Measurements from ENCODE around the gene PSME1. TPM values are rescaled to one million over a fixed set of nuclear protein-coding genes. Genes with fewer than 3 reads are reported as not detected.

PSME1 gene
- total and polyA plus RNA-seq, 2 of the 13 experiments (the other 11 are each of a cell fraction or from before 2014, with no cell fraction given): 159 to 608 TPM

DNA sequence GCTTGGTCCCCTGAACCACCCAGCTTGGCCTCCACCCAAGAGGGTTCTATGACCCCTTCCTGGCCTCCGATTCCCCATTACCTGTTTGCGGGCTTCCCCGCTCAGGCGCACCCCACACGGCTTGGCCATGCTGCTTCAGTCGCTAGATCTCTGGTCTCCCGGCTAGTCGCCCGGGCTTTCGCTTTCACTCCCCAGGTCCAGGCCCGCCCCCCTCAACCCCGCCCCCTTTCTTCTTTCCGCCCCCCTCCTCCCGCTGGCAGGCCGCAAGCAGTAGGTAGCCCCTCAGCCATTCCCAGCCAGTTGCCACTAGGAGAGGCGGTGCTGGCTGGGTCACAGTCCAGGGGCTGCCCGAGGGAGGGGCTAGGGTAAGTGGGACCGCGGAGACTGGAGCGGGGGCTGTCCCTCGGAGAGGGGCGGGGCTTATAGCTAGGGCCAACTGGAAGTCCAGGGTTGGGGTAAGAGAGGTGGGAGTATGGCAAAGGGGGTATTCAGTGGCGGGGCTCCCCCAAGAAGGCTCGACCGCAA is 10.5 kb downstream of the PSME1 start, which contains the start of gene PSME2 (continued):
- TF ChIP-seq, protein P1, sequence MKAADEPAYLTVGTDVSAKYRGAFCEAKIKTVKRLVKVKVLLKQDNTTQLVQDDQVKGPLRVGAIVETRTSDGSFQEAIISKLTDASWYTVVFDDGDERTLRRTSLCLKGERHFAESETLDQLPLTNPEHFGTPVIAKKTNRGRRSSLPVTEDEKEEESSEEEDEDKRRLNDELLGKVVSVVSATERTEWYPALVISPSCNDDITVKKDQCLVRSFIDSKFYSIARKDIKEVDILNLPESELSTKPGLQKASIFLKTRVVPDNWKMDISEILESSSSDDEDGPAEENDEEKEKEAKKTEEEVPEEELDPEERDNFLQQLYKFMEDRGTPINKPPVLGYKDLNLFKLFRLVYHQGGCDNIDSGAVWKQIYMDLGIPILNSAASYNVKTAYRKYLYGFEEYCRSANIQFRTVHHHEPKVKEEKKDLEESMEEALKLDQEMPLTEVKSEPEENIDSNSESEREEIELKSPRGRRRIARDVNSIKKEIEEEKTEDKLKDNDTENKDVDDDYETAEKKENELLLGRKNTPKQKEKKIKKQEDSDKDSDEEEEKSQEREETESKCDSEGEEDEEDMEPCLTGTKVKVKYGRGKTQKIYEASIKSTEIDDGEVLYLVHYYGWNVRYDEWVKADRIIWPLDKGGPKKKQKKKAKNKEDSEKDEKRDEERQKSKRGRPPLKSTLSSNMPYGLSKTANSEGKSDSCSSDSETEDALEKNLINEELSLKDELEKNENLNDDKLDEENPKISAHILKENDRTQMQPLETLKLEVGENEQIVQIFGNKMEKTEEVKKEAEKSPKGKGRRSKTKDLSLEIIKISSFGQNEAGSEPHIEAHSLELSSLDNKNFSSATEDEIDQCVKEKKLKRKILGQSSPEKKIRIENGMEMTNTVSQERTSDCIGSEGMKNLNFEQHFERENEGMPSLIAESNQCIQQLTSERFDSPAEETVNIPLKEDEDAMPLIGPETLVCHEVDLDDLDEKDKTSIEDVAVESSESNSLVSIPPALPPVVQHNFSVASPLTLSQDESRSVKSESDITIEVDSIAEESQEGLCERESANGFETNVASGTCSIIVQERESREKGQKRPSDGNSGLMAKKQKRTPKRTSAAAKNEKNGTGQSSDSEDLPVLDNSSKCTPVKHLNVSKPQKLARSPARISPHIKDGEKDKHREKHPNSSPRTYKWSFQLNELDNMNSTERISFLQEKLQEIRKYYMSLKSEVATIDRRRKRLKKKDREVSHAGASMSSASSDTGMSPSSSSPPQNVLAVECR (CRISPR knock-in tag; IDR thresholded peaks at IDR 0.05; ENCODE audit: borderline replicate concordance): no peak
- TF ChIP-seq CEBPB (IDR thresholded peaks at IDR 0.05; ENCODE audit: borderline replicate concordance, low read depth, low read length) (no peak), GATA4 (IDR thresholded peaks at IDR 0.05; ENCODE audit: borderline replicate concordance, low read depth) (peak; percentile 61; the same call in 1 of the 2 replicates), MTF1 (CRISPR knock-in tag; IDR thresholded peaks at IDR 0.05) (no peak), TBX3 (IDR thresholded peaks at IDR 0.05; ENCODE audit: borderline replicate concordance) (no peak), ISL2 (CRISPR knock-in tag; IDR thresholded peaks at IDR 0.05) (no peak; the same call in none of the 2 replicates), GLI4 (CRISPR knock-in tag; IDR thresholded peaks at IDR 0.05; ENCODE audit: borderline replicate concordance) (no peak), HMGA1 (CRISPR knock-in tag; conservative IDR thresholded peaks at IDR 0.05) (no peak), SNRNP70 (IDR thresholded peaks at IDR 0.05; ENCODE audit: low read depth, low read length) (no peak), GFI1 (CRISPR knock-in tag; IDR thresholded peaks at IDR 0.05; ENCODE audit: borderline replicate concordance) (no peak), ZNF607 (CRISPR knock-in tag; IDR thresholded peaks at IDR 0.05; ENCODE audit: borderline replicate concordance) (no peak)
- TF ChIP-seq, protein P2, sequence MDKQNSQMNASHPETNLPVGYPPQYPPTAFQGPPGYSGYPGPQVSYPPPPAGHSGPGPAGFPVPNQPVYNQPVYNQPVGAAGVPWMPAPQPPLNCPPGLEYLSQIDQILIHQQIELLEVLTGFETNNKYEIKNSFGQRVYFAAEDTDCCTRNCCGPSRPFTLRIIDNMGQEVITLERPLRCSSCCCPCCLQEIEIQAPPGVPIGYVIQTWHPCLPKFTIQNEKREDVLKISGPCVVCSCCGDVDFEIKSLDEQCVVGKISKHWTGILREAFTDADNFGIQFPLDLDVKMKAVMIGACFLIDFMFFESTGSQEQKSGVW (CRISPR knock-in tag; IDR thresholded peaks at IDR 0.05; ENCODE audit: borderline replicate concordance): no peak
- TF ChIP-seq, protein P3, sequence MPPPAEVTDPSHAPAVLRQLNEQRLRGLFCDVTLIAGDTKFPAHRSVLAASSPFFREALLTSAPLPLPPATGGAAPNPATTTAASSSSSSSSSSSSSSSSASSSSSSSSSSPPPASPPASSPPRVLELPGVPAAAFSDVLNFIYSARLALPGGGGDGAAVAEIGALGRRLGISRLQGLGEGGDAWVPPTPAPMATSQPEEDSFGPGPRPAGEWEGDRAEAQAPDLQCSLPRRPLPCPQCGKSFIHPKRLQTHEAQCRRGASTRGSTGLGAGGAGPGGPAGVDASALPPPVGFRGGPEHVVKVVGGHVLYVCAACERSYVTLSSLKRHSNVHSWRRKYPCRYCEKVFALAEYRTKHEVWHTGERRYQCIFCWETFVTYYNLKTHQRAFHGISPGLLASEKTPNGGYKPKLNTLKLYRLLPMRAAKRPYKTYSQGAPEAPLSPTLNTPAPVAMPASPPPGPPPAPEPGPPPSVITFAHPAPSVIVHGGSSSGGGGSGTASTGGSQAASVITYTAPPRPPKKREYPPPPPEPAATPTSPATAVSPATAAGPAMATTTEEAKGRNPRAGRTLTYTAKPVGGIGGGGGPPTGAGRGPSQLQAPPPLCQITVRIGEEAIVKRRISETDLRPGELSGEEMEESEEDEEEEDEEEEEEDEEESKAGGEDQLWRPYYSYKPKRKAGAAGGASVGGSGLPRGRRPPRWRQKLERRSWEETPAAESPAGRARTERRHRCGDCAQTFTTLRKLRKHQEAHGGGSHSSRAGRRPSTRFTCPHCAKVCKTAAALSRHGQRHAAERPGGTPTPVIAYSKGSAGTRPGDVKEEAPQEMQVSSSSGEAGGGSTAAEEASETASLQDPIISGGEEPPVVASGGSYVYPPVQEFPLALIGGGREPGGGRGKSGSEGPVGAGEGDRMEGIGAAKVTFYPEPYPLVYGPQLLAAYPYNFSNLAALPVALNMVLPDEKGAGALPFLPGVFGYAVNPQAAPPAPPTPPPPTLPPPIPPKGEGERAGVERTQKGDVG (CRISPR knock-in tag; IDR thresholded peaks at IDR 0.05; ENCODE audit: borderline replicate concordance): no peak
- TF ChIP-seq, protein P4, sequence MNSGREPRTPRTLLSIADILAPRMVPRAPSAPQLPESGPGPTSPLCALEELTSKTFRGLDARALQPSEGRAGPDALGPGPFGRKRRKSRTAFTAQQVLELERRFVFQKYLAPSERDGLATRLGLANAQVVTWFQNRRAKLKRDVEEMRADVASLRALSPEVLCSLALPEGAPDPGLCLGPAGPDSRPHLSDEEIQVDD (CRISPR knock-in tag; IDR thresholded peaks at IDR 0.05; ENCODE audit: borderline replicate concordance): no peak; the same call in 1 of the 2 replicates
- TF ChIP-seq, protein P5, sequence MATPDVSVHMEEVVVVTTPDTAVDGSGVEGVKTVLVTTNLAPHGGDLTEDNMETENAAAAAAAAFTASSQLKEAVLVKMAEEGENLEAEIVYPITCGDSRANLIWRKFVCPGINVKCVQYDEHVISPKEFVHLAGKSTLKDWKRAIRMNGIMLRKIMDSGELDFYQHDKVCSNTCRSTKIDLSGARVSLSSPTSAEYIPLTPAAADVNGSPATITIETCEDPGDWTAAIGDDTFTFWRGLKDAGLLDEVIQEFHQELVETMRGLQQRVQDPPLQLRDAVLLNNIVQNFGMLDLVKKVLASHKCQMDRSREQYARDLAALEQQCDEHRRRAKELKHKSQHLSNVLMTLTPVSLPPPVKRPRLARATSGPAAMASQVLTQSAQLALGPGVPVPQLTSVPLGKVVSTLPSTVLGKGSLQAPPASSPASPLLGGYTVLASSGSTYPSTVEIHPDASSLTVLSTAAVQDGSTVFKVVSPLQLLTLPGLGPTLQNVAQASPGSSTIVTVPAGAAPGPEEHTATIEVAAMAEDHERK (CRISPR knock-in tag; IDR thresholded peaks at IDR 0.05; ENCODE audit: low read depth): no peak
- TF ChIP-seq, protein P6, sequence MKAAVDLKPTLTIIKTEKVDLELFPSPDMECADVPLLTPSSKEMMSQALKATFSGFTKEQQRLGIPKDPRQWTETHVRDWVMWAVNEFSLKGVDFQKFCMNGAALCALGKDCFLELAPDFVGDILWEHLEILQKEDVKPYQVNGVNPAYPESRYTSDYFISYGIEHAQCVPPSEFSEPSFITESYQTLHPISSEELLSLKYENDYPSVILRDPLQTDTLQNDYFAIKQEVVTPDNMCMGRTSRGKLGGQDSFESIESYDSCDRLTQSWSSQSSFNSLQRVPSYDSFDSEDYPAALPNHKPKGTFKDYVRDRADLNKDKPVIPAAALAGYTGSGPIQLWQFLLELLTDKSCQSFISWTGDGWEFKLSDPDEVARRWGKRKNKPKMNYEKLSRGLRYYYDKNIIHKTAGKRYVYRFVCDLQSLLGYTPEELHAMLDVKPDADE (CRISPR knock-in tag; IDR thresholded peaks at IDR 0.05): no peak

All from HepG2 (cell line).